HepG2 (cell line): ENCODE data around the gene CRABP1. TPM values are rescaled to one million over a fixed set of nuclear protein-coding genes. Genes with fewer than 3 reads are reported as not detected.
A peak's percentile ranks its signal among the peaks of the same experiment; 100 is the strongest.

ENCODE experiments used
- BHLHE40 ChIP-seq: IDR thresholded peaks from 2 replicates; pipeline ENCODE4 v1.6.1; 2011; ENCODE audit warnings: low read length, improper control_type of control experiment
- KMT2A ChIP-seq: sonication (generic); formaldehyde crosslinking; IDR thresholded peaks from 2 replicates; pipeline ENCODE4 v1.4.0; 2020; ENCODE audit warnings: missing genetic modification reagents
- MXD4 ChIP-seq: IDR thresholded peaks from 2 replicates; pipeline ENCODE4 v1.6.1; 2016; ENCODE audit warnings: mild to moderate bottlenecking, missing biosample characterization, missing genetic modification reagents
- PRDM10 ChIP-seq: sonication (generic); formaldehyde crosslinking; IDR thresholded peaks from 2 replicates; pipeline ENCODE4 v1.4.0; 2020; ENCODE audit warnings: low read depth, missing genetic modification reagents
- SALL1 ChIP-seq: sonication (generic); formaldehyde crosslinking; IDR thresholded peaks from 2 replicates; pipeline ENCODE4 v1.8.0; 2022; ENCODE audit warnings: mild to moderate bottlenecking, missing genetic modification reagents
- SATB2 ChIP-seq: sonication (generic); formaldehyde crosslinking; IDR thresholded peaks from 2 replicates; pipeline ENCODE4 v1.5.0; 2020; ENCODE audit warnings: missing genetic modification reagents
- SMAD9 ChIP-seq: sonication (generic); formaldehyde crosslinking; IDR thresholded peaks from 2 replicates; pipeline ENCODE4 v1.5.1; 2020; ENCODE audit warnings: mild to moderate bottlenecking, missing genetic modification reagents
- ZNF580 ChIP-seq: IDR thresholded peaks from 2 replicates; pipeline ENCODE4 v1.6.1; 2016; ENCODE audit warnings: low read depth, borderline replicate concordance
- ZNF800 ChIP-seq: sonication (generic); formaldehyde crosslinking; IDR thresholded peaks from 2 replicates; pipeline ENCODE4 v1.4.0; 2020; ENCODE audit warnings: missing genetic modification reagents
- ZNF891 ChIP-seq: sonication (generic); formaldehyde crosslinking; IDR thresholded peaks from 2 replicates; pipeline ENCODE4 v1.5.0; 2020; ENCODE audit warnings: mild to moderate bottlenecking, missing genetic modification reagents
- polyA plus RNA-seq, 8 experiments: library from polyadenylated mRNA; depleted of rRNA in 3 of 8; stranded (reverse) in 7 of 8; unstranded in 1 of 8; fragments of >200 nt; fragmentation: Illumina TruSeq in 4 of 8; extraction: Trizol in 4 of 8; gene quantifications; 2 replicates each; pipeline versions ENCODE4 v1.2.1 to v1.2.3, GENCODE V29; 2011 to 2016; ENCODE audit warnings: low read depth in 4 of 8, missing spikeins in 1 of 8, mixed read lengths in 1 of 8; ENCODE audit not compliant: insufficient read depth in 1 of 8
- total RNA-seq, 5 experiments: library from RNA; depleted of rRNA; stranded (reverse); fragments of >200 nt; fragmentation: Illumina TruSeq; extraction: Trizol; gene quantifications; 2 replicates each; pipeline ENCODE4 v1.2.3, GENCODE V29; 2016; ENCODE audit warnings: low read depth in 1 of 5
- TF ChIP-seq, protein P1 (sequence below): sonication (generic); formaldehyde crosslinking; IDR thresholded peaks from 2 replicates; pipeline ENCODE4 v1.5.1; 2020; ENCODE audit warnings: mild to moderate bottlenecking, missing genetic modification reagents, moderate library complexity
- TF ChIP-seq, protein P2 (sequence below): sonication (generic); formaldehyde crosslinking; IDR thresholded peaks from 2 replicates; pipeline ENCODE4 v1.4.0; 2020; ENCODE audit warnings: missing genetic modification reagents, borderline replicate concordance
- TF ChIP-seq, protein P3 (sequence below): sonication (generic); formaldehyde crosslinking; IDR thresholded peaks from 2 replicates; pipeline ENCODE4 v1.8.0; 2022; ENCODE audit warnings: missing genetic modification reagents, mild to moderate bottlenecking, borderline replicate concordance

CRABP1 gene
- total and polyA plus RNA-seq, 2 of the 13 experiments (the other 11 are each of a cell fraction or from before 2014, with no cell fraction given), result not detected

- TF ChIP-seq, protein P1, sequence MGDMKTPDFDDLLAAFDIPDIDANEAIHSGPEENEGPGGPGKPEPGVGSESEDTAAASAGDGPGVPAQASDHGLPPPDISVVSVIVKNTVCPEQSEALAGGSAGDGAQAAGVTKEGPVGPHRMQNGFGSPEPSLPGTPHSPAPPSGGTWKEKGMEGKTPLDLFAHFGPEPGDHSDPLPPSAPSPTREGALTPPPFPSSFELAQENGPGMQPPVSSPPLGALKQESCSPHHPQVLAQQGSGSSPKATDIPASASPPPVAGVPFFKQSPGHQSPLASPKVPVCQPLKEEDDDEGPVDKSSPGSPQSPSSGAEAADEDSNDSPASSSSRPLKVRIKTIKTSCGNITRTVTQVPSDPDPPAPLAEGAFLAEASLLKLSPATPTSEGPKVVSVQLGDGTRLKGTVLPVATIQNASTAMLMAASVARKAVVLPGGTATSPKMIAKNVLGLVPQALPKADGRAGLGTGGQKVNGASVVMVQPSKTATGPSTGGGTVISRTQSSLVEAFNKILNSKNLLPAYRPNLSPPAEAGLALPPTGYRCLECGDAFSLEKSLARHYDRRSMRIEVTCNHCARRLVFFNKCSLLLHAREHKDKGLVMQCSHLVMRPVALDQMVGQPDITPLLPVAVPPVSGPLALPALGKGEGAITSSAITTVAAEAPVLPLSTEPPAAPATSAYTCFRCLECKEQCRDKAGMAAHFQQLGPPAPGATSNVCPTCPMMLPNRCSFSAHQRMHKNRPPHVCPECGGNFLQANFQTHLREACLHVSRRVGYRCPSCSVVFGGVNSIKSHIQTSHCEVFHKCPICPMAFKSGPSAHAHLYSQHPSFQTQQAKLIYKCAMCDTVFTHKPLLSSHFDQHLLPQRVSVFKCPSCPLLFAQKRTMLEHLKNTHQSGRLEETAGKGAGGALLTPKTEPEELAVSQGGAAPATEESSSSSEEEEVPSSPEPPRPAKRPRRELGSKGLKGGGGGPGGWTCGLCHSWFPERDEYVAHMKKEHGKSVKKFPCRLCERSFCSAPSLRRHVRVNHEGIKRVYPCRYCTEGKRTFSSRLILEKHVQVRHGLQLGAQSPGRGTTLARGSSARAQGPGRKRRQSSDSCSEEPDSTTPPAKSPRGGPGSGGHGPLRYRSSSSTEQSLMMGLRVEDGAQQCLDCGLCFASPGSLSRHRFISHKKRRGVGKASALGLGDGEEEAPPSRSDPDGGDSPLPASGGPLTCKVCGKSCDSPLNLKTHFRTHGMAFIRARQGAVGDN (CRISPR knock-in tag), result peak; percentile 89
- TF ChIP-seq SALL1 (CRISPR knock-in tag) (peak; percentile 77), BHLHE40 (0 out of 2 replicates have a peak, but pooled peaks have one; percentile 48), MXD4 (peak; percentile 89), SATB2 (no peak), PRDM10 (0 out of 2 replicates have a peak, but pooled peaks have one; percentile 17), ZNF580 (CRISPR knock-in tag) (peak; percentile 50; the same call in 1 of the 2 replicates), KMT2A (peak; percentile 74), SMAD9 (no peak), ZNF891 (CRISPR knock-in tag) (peak; percentile 81; the same call in 1 of the 2 replicates), ZNF800 (CRISPR knock-in tag) (peak; percentile 80; the same call in 1 of the 2 replicates)
- TF ChIP-seq, protein P2, sequence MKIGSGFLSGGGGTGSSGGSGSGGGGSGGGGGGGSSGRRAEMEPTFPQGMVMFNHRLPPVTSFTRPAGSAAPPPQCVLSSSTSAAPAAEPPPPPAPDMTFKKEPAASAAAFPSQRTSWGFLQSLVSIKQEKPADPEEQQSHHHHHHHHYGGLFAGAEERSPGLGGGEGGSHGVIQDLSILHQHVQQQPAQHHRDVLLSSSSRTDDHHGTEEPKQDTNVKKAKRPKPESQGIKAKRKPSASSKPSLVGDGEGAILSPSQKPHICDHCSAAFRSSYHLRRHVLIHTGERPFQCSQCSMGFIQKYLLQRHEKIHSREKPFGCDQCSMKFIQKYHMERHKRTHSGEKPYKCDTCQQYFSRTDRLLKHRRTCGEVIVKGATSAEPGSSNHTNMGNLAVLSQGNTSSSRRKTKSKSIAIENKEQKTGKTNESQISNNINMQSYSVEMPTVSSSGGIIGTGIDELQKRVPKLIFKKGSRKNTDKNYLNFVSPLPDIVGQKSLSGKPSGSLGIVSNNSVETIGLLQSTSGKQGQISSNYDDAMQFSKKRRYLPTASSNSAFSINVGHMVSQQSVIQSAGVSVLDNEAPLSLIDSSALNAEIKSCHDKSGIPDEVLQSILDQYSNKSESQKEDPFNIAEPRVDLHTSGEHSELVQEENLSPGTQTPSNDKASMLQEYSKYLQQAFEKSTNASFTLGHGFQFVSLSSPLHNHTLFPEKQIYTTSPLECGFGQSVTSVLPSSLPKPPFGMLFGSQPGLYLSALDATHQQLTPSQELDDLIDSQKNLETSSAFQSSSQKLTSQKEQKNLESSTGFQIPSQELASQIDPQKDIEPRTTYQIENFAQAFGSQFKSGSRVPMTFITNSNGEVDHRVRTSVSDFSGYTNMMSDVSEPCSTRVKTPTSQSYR (CRISPR knock-in tag), result peak; percentile 8; the same call in 1 of the 2 replicates
- TF ChIP-seq, protein P3, sequence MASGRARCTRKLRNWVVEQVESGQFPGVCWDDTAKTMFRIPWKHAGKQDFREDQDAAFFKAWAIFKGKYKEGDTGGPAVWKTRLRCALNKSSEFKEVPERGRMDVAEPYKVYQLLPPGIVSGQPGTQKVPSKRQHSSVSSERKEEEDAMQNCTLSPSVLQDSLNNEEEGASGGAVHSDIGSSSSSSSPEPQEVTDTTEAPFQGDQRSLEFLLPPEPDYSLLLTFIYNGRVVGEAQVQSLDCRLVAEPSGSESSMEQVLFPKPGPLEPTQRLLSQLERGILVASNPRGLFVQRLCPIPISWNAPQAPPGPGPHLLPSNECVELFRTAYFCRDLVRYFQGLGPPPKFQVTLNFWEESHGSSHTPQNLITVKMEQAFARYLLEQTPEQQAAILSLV (CRISPR knock-in tag), result 0 out of 2 replicates have a peak, but pooled peaks have one; percentile 78
These were observed 40.8 kb upstream of the CRABP1 start, which contains the start of gene SKIC8 (continued) for GRCh38 chr15:78299101-78299930.
